HepG2 (cell line): ENCODE data around the gene RNASE12. TPM values are rescaled to one million over a fixed set of nuclear protein-coding genes. Genes with fewer than 3 reads are reported as not detected.

Experiments
- BRD4 ChIP-seq: sonication (generic); formaldehyde crosslinking; IDR thresholded peaks from 2 replicates; pipeline ENCODE4 v1.4.0; 2020; ENCODE audit warnings: missing genetic modification reagents
- IRF9 ChIP-seq: sonication (generic); formaldehyde crosslinking; IDR thresholded peaks from 2 replicates; pipeline ENCODE4 v1.8.0; 2022; ENCODE audit warnings: missing genetic modification reagents, mild to moderate bottlenecking, borderline replicate concordance
- MBNL3 ChIP-seq: fragments of 250-450 bp; sonication (Bioruptor Pico); conservative IDR thresholded peaks from 2 replicates; pipeline ENCODE4 v1.8.0; 2022; ENCODE audit warnings: mild to moderate bottlenecking, inconsistent platforms
- MIER3 ChIP-seq: IDR thresholded peaks from 2 replicates; pipeline ENCODE4 v1.6.1; 2016; ENCODE audit warnings: missing compliant biosample characterization, borderline replicate concordance
- MTERF4 ChIP-seq: sonication (generic); formaldehyde crosslinking; IDR thresholded peaks from 2 replicates; pipeline ENCODE4 v1.8.0; 2023; ENCODE audit warnings: mild to moderate bottlenecking, missing genetic modification reagents
- RARA ChIP-seq: IDR thresholded peaks from 2 replicates; pipeline ENCODE4 v1.6.1; 2016; ENCODE audit warnings: missing genetic modification reagents, missing compliant biosample characterization
- RFX5 ChIP-seq: IDR thresholded peaks from 2 replicates; pipeline ENCODE4 v1.6.1; 2011; ENCODE audit warnings: low read depth, low read length, improper control_type of control experiment
- SP5 ChIP-seq: IDR thresholded peaks from 2 replicates; pipeline ENCODE4 v1.6.1; 2016; ENCODE audit warnings: low read depth, borderline replicate concordance
- SRSF1 ChIP-seq: fragments of 200-400 bp; formaldehyde crosslinking; optimal IDR thresholded peaks from 2 replicates; pipeline ENCODE3; 2017; ENCODE audit warnings: mild to moderate bottlenecking, low read depth, low read length, moderate library complexity
- THAP11 ChIP-seq: IDR thresholded peaks from 2 replicates; pipeline ENCODE4 v1.6.1; 2016; ENCODE audit warnings: missing biosample characterization, missing genetic modification reagents
- U2AF2 ChIP-seq: fragments of 200-400 bp; formaldehyde crosslinking; IDR thresholded peaks from 2 replicates; pipeline ENCODE4 v1.6.1; 2017; ENCODE audit warnings: low read depth, mild to moderate bottlenecking, low read length
- YEATS4 ChIP-seq: sonication (generic); formaldehyde crosslinking; IDR thresholded peaks from 2 replicates; pipeline ENCODE4 v1.4.0; 2020; ENCODE audit warnings: missing genetic modification reagents, borderline replicate concordance
- ZBTB7B ChIP-seq: sonication (generic); formaldehyde crosslinking; IDR thresholded peaks from 2 replicates; pipeline ENCODE4 v1.4.0; 2020; ENCODE audit warnings: missing genetic modification reagents
- ZFP36L1 ChIP-seq: sonication (generic); formaldehyde crosslinking; IDR thresholded peaks from 2 replicates; pipeline ENCODE4 v1.8.0; 2022; ENCODE audit warnings: mild to moderate bottlenecking, missing genetic modification reagents, moderate library complexity
- ZFYVE20 ChIP-seq: sonication (generic); formaldehyde crosslinking; IDR thresholded peaks from 2 replicates; pipeline ENCODE4 v1.8.0; 2023; ENCODE audit warnings: low read depth, mild to moderate bottlenecking, moderate library complexity, missing genetic modification reagents, borderline replicate concordance
- ZKSCAN5 ChIP-seq: sonication (generic); formaldehyde crosslinking; IDR thresholded peaks from 2 replicates; pipeline ENCODE4 v1.5.1; 2020; ENCODE audit warnings: mild to moderate bottlenecking, missing genetic modification reagents
- ZNF101 ChIP-seq: sonication (generic); formaldehyde crosslinking; IDR thresholded peaks from 2 replicates; pipeline ENCODE4 v1.4.0; 2020; ENCODE audit warnings: mild to moderate bottlenecking, low read depth, missing genetic modification reagents, borderline replicate concordance
- ZNF670 ChIP-seq: sonication (generic); formaldehyde crosslinking; IDR thresholded peaks from 2 replicates; pipeline ENCODE4 v1.8.0; 2022; ENCODE audit warnings: mild to moderate bottlenecking, missing genetic modification reagents, borderline replicate concordance
- ZNF7 ChIP-seq: IDR thresholded peaks from 2 replicates; pipeline ENCODE4 v1.6.1; 2016; ENCODE audit warnings: missing biosample characterization, missing genetic modification reagents
- polyA plus RNA-seq, 8 experiments: library from polyadenylated mRNA; depleted of rRNA in 3 of 8; stranded (reverse) in 7 of 8; unstranded in 1 of 8; fragments of >200 nt; fragmentation: Illumina TruSeq in 4 of 8; extraction: Trizol in 4 of 8; gene quantifications; 2 replicates each; pipeline versions ENCODE4 v1.2.1 to v1.2.3, GENCODE V29; 2011 to 2016; ENCODE audit warnings: low read depth in 4 of 8, missing spikeins in 1 of 8, mixed read lengths in 1 of 8; ENCODE audit not compliant: insufficient read depth in 1 of 8
- total RNA-seq, 5 experiments: library from RNA; depleted of rRNA; stranded (reverse); fragments of >200 nt; fragmentation: Illumina TruSeq; extraction: Trizol; gene quantifications; 2 replicates each; pipeline ENCODE4 v1.2.3, GENCODE V29; 2016; ENCODE audit warnings: low read depth in 1 of 5
- TF ChIP-seq, protein P1 (sequence below): sonication (generic); formaldehyde crosslinking; IDR thresholded peaks from 2 replicates; pipeline ENCODE4 v1.4.0; 2020; ENCODE audit warnings: missing genetic modification reagents, borderline replicate concordance

Gene RNASE12
- total and polyA plus RNA-seq, 2 of the 13 experiments (the other 11 are each of a cell fraction or from before 2014, with no cell fraction given): not detected

DNA sequence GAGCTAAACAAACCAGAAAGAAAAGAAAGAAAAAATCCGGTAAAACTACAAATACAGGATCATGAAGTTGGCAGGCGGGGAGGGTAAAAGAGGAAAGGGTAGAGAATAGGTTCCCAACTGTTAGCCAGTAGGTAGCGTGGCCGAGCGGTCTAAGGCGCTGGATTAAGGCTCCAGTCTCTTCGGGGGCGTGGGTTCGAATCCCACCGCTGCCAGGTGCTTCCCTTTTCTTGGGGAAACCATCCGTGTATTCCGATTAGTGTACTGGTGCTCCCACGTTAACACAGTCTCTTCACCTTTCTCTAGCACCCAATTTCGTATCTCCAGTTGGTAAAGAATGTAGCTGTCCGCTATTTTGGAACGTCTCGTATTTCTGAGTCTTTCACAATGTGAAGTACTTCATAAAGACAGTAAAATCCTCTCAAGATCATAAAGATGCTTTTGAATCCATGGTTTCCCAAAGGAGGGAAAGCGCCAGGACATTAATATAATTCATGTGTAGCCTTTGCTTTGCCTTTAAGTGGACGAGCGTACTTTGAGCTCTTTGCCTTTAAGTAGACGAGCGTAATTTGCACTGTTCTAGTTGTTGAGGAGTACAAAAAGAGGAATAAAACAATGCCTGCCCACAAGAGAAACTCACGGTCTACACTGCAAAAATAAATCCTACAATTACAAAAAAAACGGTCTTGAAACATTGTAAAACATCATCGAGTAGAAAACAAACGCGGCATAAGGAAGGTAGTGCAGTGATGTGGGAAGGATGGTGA is 19.0 kb upstream of the RNASE12 start (continued):
- TF ChIP-seq, protein P1, sequence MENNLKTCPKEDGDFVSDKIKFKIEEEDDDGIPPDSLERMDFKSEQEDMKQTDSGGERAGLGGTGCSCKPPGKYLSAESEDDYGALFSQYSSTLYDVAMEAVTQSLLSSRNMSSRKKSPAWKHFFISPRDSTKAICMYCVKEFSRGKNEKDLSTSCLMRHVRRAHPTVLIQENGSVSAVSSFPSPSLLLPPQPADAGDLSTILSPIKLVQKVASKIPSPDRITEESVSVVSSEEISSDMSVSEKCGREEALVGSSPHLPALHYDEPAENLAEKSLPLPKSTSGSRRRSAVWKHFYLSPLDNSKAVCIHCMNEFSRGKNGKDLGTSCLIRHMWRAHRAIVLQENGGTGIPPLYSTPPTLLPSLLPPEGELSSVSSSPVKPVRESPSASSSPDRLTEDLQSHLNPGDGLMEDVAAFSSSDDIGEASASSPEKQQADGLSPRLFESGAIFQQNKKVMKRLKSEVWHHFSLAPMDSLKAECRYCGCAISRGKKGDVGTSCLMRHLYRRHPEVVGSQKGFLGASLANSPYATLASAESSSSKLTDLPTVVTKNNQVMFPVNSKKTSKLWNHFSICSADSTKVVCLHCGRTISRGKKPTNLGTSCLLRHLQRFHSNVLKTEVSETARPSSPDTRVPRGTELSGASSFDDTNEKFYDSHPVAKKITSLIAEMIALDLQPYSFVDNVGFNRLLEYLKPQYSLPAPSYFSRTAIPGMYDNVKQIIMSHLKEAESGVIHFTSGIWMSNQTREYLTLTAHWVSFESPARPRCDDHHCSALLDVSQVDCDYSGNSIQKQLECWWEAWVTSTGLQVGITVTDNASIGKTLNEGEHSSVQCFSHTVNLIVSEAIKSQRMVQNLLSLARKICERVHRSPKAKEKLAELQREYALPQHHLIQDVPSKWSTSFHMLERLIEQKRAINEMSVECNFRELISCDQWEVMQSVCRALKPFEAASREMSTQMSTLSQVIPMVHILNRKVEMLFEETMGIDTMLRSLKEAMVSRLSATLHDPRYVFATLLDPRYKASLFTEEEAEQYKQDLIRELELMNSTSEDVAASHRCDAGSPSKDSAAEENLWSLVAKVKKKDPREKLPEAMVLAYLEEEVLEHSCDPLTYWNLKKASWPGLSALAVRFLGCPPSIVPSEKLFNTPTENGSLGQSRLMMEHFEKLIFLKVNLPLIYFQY: peak; percentile 33; the same call in 1 of the 2 replicates
- TF ChIP-seq RARA (CRISPR knock-in tag): peak; percentile 52
- TF ChIP-seq MTERF4 (CRISPR knock-in tag): no peak
- TF ChIP-seq THAP11 (CRISPR knock-in tag): peak; percentile 73
- TF ChIP-seq ZFYVE20: no peak
- peak; percentile 54; the same call in 1 of the 2 replicates for TF ChIP-seq ZNF670
- no peak for TF ChIP-seq RFX5
- TF ChIP-seq MIER3 (CRISPR knock-in tag): peak; percentile 95
- TF ChIP-seq ZNF101 (CRISPR knock-in tag): no peak; the same call in 1 of the 2 replicates
- TF ChIP-seq ZFP36L1 (CRISPR knock-in tag): peak; percentile 42; the same call in 1 of the 2 replicates
- peak; percentile 94 for TF ChIP-seq ZBTB7B (CRISPR knock-in tag)
- TF ChIP-seq ZNF7: no peak
- TF ChIP-seq SP5 (CRISPR knock-in tag): no peak; the same call in 1 of the 2 replicates
- TF ChIP-seq IRF9 (CRISPR knock-in tag): no peak
- no peak for TF ChIP-seq SRSF1
- no peak for TF ChIP-seq MBNL3 (CRISPR knock-in tag)
- TF ChIP-seq ZKSCAN5 (CRISPR knock-in tag): no peak
- no peak for TF ChIP-seq BRD4 (CRISPR knock-in tag)
- no peak for TF ChIP-seq U2AF2
- TF ChIP-seq YEATS4 (CRISPR knock-in tag): no peak
